Panc1 (cell line): ENCODE data around the gene FARS2. TPM values are rescaled to one million over a fixed set of nuclear protein-coding genes. Genes with fewer than 3 reads are reported as not detected.

Experiments
- ATAC-seq: fragments of 200-7000 bp; cut with Tn5 transposase; 2 replicates; pipeline ENCODE4 v1.9.1; 2020; ENCODE audit warnings: mild to moderate bottlenecking, moderate library complexity
- BruUV-seq: library from RNA; stranded (reverse); fragments of 400-500 nt; replicated peaks from 2 replicates; lab custom pipeline; 2021; lab: Mats Ljungman, UMichigan
- CTCF ChIA-PET: fragments of 300-600 bp; sonication (Branson Sonifier 250); formaldehyde crosslinking; loops from one replicate; lab custom pipeline; 2022; ENCODE audit warnings: antibody characterized with exemption; lab: Charles Lee
- POLR2A ChIA-PET: fragments of 300-600 bp; sonication (Branson Sonifier 250); formaldehyde crosslinking; loops from one replicate; lab custom pipeline; 2022; ENCODE audit warnings: antibody characterized with exemption; lab: Charles Lee
- DNase-seq: peaks from one replicate; pipeline ENCODE4 v3.0.0-alpha.2; 2010; ENCODE audit warnings: low read depth, low spot score
- H3K27ac ChIP-seq: 2 replicates; pipeline ENCODE4 v1.5.1; 2011; ENCODE audit warnings: mild to moderate bottlenecking, low read length, inconsistent platforms
- H3K27me3 ChIP-seq: fragments of 200-500 bp; sonication (Bioruptor generic); 2 replicates; pipeline ENCODE4 v1.6.0; 2014; ENCODE audit warnings: low read length, inconsistent platforms; ENCODE audit not compliant: control insufficient read depth, insufficient read depth
- H3K36me3 ChIP-seq: fragments of 200-500 bp; sonication (Bioruptor generic); 2 replicates; pipeline ENCODE4 v1.5.1; 2014; ENCODE audit warnings: inconsistent platforms, mild to moderate bottlenecking, low read length, moderate library complexity; ENCODE audit not compliant: control insufficient read depth, insufficient read depth
- H3K4me1 ChIP-seq: 2 replicates; pipeline ENCODE4 v1.5.1; 2011; ENCODE audit warnings: inconsistent platforms, mild to moderate bottlenecking, low read length, moderate library complexity; ENCODE audit not compliant: control insufficient read depth, insufficient read depth
- H3K4me3 ChIP-seq, 2 experiments: 2 replicates each; pipeline ENCODE4 v1.5.1; 2011 to 2012; ENCODE audit warnings: low read depth in 2 of 2, low read length in 2 of 2, mild to moderate bottlenecking in 2 of 2, inconsistent platforms in 1 of 2, moderate library complexity in 1 of 2
- H3K9me3 ChIP-seq: fragments of 200-500 bp; sonication (Bioruptor generic); 2 replicates; pipeline ENCODE4 v1.5.1; 2014; ENCODE audit warnings: low read depth, mild to moderate bottlenecking, inconsistent platforms, low read length, moderate library complexity; ENCODE audit not compliant: control insufficient read depth, insufficient read depth
- CTCF ChIP-seq: fragments of 450-650 bp; IDR thresholded peaks from 2 replicates; pipeline ENCODE4 v1.5.1; 2017; ENCODE audit warnings: mild to moderate bottlenecking
- POLR2AphosphoS5 ChIP-seq: IDR thresholded peaks from 2 replicates; pipeline ENCODE4 v1.6.1; 2012; ENCODE audit warnings: mild to moderate bottlenecking, low read depth, low read length, moderate library complexity
- REST ChIP-seq, 2 experiments: IDR thresholded peaks; 2 replicates each; pipeline ENCODE4 v1.6.1; 2011 to 2012; ENCODE audit warnings: low read depth in 2 of 2, control low read depth in 1 of 2, low read length in 1 of 2, mild to moderate bottlenecking in 1 of 2, moderate library complexity in 1 of 2; ENCODE audit not compliant: insufficient read depth in 1 of 2
- SIN3A ChIP-seq: IDR thresholded peaks from 2 replicates; pipeline ENCODE4 v1.6.1; 2012; ENCODE audit warnings: low read depth, mild to moderate bottlenecking, low read length, moderate library complexity, borderline replicate concordance; ENCODE audit not compliant: insufficient read depth
- TCF7L2 ChIP-seq: IDR thresholded peaks from 2 replicates; pipeline ENCODE4 v1.6.1; 2011; ENCODE audit warnings: mild to moderate bottlenecking, low read depth, low read length, inconsistent platforms
- in situ Hi-C: cut with HindIII; loops from 2 replicates; pipeline ENCODE4 v1.10.0; 2016; ENCODE audit warnings: low sequenced_read_pairs, low pct_unique_long_range_greater_than_20kb
- intact Hi-C: fragments of 100-400 bp; cut with micrococcal nuclease; formaldehyde crosslinking; loops from one replicate; pipeline ENCODE4 v1.10.0; 2022; ENCODE audit not compliant: unreplicated experiment
- total RNA-seq: library from RNA; stranded (reverse); gene quantifications from one replicate; pipeline ENCODE4 v1.2.1, GENCODE V29; 2021; ENCODE audit not compliant: unreplicated experiment

FARS2 gene
- total RNA-seq, 1 experiment from 2014 or later: 12.8 TPM

GRCh38 chr6:5665173-5665572 is 403.9 kb downstream of the FARS2 start:
- no TSS peak for BruUV-seq
- intact Hi-C loops: no loop called here
- no peak overlapping the region for H3K4me3 ChIP-seq
- ChIA-PET POLR2A (no interaction called here), CTCF (no interaction called here)
- H3K27me3 ChIP-seq: no peaks in the 10 kb centered on the region
- no peak overlapping the region for H3K27ac ChIP-seq
- no peaks in the 10 kb centered on the region for H3K4me1 ChIP-seq
- ATAC-seq (no peak), DNase-seq (no peak)
- in situ Hi-C loops: no loop called here
- no peak for TF ChIP-seq POLR2AphosphoS5
- no peak for TF ChIP-seq REST (IDR thresholded peaks at IDR 0.05; ENCODE audit: insufficient read depth in 1 of 2, low read depth in 2 of 2, low read length in 1 of 2)
- TF ChIP-seq CTCF: no peak
- no peak for TF ChIP-seq SIN3A
- H3K9me3 ChIP-seq: no peaks in the 10 kb centered on the region
- H3K36me3 ChIP-seq: no peaks in the 10 kb centered on the region

- H3K27me3 ChIP-seq: no peaks in the 10 kb centered on the region
- DNase-seq (no peak), ATAC-seq (no peak)
- ChIA-PET CTCF (no interaction called here), POLR2A (no interaction called here)
- no peak overlapping the region for H3K27ac ChIP-seq
- TF ChIP-seq CTCF (no peak), TCF7L2 (no peak), REST (IDR thresholded peaks at IDR 0.05; ENCODE audit: insufficient read depth in 1 of 2, low read depth in 2 of 2, low read length in 1 of 2) (no peak), SIN3A (no peak), POLR2AphosphoS5 (no peak)
- intact Hi-C loops (no loop called here), in situ Hi-C loops (no loop called here)
- BruUV-seq: no TSS peak
- H3K4me3 ChIP-seq: no peak overlapping the region
- H3K36me3 ChIP-seq: no peaks in the 10 kb centered on the region
- H3K4me1 ChIP-seq: no peaks in the 10 kb centered on the region
- no peaks in the 10 kb centered on the region for H3K9me3 ChIP-seq
Measured at GRCh38 chr6:5665667-5666066, 404.4 kb downstream of the FARS2 start.
